OCI-LY7 (cell line): ENCODE data around the gene JUNB. TPM values are rescaled to one million over a fixed set of nuclear protein-coding genes. Genes with fewer than 3 reads are reported as not detected.
"Not testable (repeated sequence)": the region's sequence is repeated elsewhere in the genome, so short reads cannot be mapped to it uniquely, and the experiment has no call there.

Experiments used
- BruUV-seq: library from RNA; stranded (reverse); fragments of 400-500 nt; replicated peaks from 2 replicates; lab custom pipeline; 2021; lab: Mats Ljungman, UMichigan
- CTCF ChIA-PET: fragments of 300-600 bp; sonication (Branson Sonifier 250); formaldehyde crosslinking; loops from one replicate; lab custom pipeline; 2022; ENCODE audit warnings: antibody characterized with exemption; ENCODE audit not compliant: unreplicated experiment; lab: Charles Lee
- POLR2A ChIA-PET: fragments of 300-600 bp; sonication (Branson Sonifier 250); formaldehyde crosslinking; loops from one replicate; lab custom pipeline; 2022; ENCODE audit warnings: antibody characterized with exemption; lab: Charles Lee
- DNase-seq: peaks from one replicate; pipeline ENCODE4 v3.0.0-alpha.2; 2015; ENCODE audit warnings: low spot score
- H2AFZ ChIP-seq: fragments of 200-600 bp; sonication (generic), shearing (Covaris generic); 2 replicates; pipeline ENCODE4 v1.6.1; 2014; ENCODE audit warnings: mild to moderate bottlenecking, antibody characterized with exemption, low read length, moderate library complexity
- H3K27ac ChIP-seq: fragments of 200-600 bp; sonication (generic); 2 replicates; pipeline ENCODE4 v1.5.1; 2014; ENCODE audit warnings: mixed run types, low read depth, mild to moderate bottlenecking, moderate library complexity, low read length, inconsistent platforms; ENCODE audit not compliant: poor library complexity, severe bottlenecking
- H3K36me3 ChIP-seq: fragments of 200-600 bp; sonication (generic); 2 replicates; pipeline ENCODE4 v1.6.1; 2014; ENCODE audit warnings: mild to moderate bottlenecking, antibody characterized with exemption, low read length, moderate library complexity, mixed read lengths; ENCODE audit not compliant: insufficient read depth
- H3K4me1 ChIP-seq: fragments of 200-600 bp; sonication (generic); 2 replicates; pipeline ENCODE4 v1.5.1; 2014; ENCODE audit warnings: mild to moderate bottlenecking, low read length; ENCODE audit not compliant: insufficient read depth, poor library complexity, severe bottlenecking
- H3K4me2 ChIP-seq: fragments of 200-600 bp; sonication (generic); 2 replicates; pipeline ENCODE4 v1.6.1; 2014; ENCODE audit warnings: mild to moderate bottlenecking, low read length
- H3K4me3 ChIP-seq: fragments of 200-600 bp; sonication (generic); 2 replicates; pipeline ENCODE4 v1.5.1; 2014; ENCODE audit warnings: mild to moderate bottlenecking, low read depth, low read length; ENCODE audit not compliant: poor library complexity, severe bottlenecking
- H3K79me2 ChIP-seq: fragments of 200-600 bp; sonication (generic); 2 replicates; pipeline ENCODE4 v1.6.1; 2016; ENCODE audit warnings: low read depth, mild to moderate bottlenecking, low read length, moderate library complexity, mixed read lengths; ENCODE audit not compliant: insufficient read depth
- H3K9me2 ChIP-seq: fragments of 200-600 bp; sonication (generic); 2 replicates; pipeline ENCODE4 v1.6.1; 2016; ENCODE audit warnings: mild to moderate bottlenecking, low read length, mixed read lengths; ENCODE audit not compliant: insufficient read depth
- H3K9me3 ChIP-seq: fragments of 200-600 bp; sonication (generic); 2 replicates; pipeline ENCODE4 v1.6.1; 2014; ENCODE audit warnings: mild to moderate bottlenecking, mixed run types, low read length, mixed read lengths
- H4K20me1 ChIP-seq: fragments of 200-600 bp; sonication (generic); 2 replicates; pipeline ENCODE4 v1.6.1; 2014; ENCODE audit warnings: mild to moderate bottlenecking, antibody characterized with exemption, low read length, moderate library complexity, mixed read lengths; ENCODE audit not compliant: insufficient read depth
- CTCF ChIP-seq: fragments of 200-600 bp; sonication (generic); conservative IDR thresholded peaks from 2 replicates; pipeline ENCODE4 v1.5.1; 2014; ENCODE audit warnings: mild to moderate bottlenecking, antibody characterized with exemption, low read length, moderate library complexity, mixed read lengths
- EZH2phosphoT487 ChIP-seq: fragments of 200-600 bp; sonication (generic); IDR thresholded peaks from 2 replicates; pipeline ENCODE4 v1.6.1; 2018; ENCODE audit warnings: low read depth, borderline replicate concordance, mild to moderate bottlenecking, mixed run types, antibody characterized with exemption, low read length, moderate library complexity, mixed read lengths
- intact Hi-C: fragments of 100-400 bp; cut with micrococcal nuclease; formaldehyde crosslinking; loops from one replicate; pipeline ENCODE4 v1.10.0; 2022; ENCODE audit not compliant: unreplicated experiment
- total RNA-seq, 2 experiments: library from RNA; depleted of rRNA in 1 of 2; stranded (reverse); fragments of >200 nt in 1 of 2; shearing (Covaris generic) in 1 of 2; gene quantifications; 2 replicates each; pipeline ENCODE4 v1.2.3, GENCODE V29; 2014 to 2022

The JUNB gene
- total RNA-seq, 2 experiments from 2014 or later: 31.8 to 45.5 TPM

GRCh38 chr19:12796146-12797071 lies 5.1 kb downstream of the JUNB start:
- DNase-seq: peak; percentile 86
- Histone ChIP-seq H3K4me2 (peak overlapping the region; percentile 54), H3K9me3 (no peaks in the 10 kb centered on the region), H3K4me3 (no peak overlapping the region), H3K4me1 (peaks cover 26% of the 10 kb centered on the region), H4K20me1 (no peaks in the 10 kb centered on the region; the same call in 1 of the 2 replicates), H3K79me2 (peaks cover 19% of the 10 kb centered on the region), H3K9me2 (no peaks in the 10 kb centered on the region), H3K27ac (no peak overlapping the region), H3K36me3 (peaks cover 19% of the 10 kb centered on the region; the same call in 1 of the 2 replicates), H2AFZ (no peak overlapping the region)
- ChIA-PET CTCF (interaction anchor here (0.9 to 1.3 kb wide), 3 partner anchors 18 to 29 kb away, joined by 3 to 5 read pairs (median 4); no protein-coding TSS in a partner anchor), POLR2A (no interaction called here)
- TF ChIP-seq CTCF: peak; percentile 93
- TF ChIP-seq EZH2phosphoT487: no peak
- TSS peak; percentile 26 for BruUV-seq
- intact Hi-C loops: loop anchor here (1.0 to 2.0 kb wide), 3 partner anchors 19 to 120 kb away; no protein-coding TSS in a partner anchor

- Histone ChIP-seq H2AFZ (no peak overlapping the region), H3K4me2 (no peak overlapping the region), H3K36me3 (peaks cover 19% of the 10 kb centered on the region; the same call in 1 of the 2 replicates), H3K4me1 (peaks cover 28% of the 10 kb centered on the region), H3K9me2 (no peaks in the 10 kb centered on the region), H3K4me3 (no peak overlapping the region), H3K79me2 (peaks cover 20% of the 10 kb centered on the region), H3K27ac (no peak overlapping the region), H4K20me1 (no peaks in the 10 kb centered on the region; the same call in 1 of the 2 replicates), H3K9me3 (no peaks in the 10 kb centered on the region)
- intact Hi-C loops: loop anchor here (2.0 kb wide), 1 partner anchor 120 kb away; no protein-coding TSS in a partner anchor
- POLR2A ChIA-PET: interaction anchor here (0.9 kb wide), 1 partner anchor 9 kb away, joined by 4 read pairs; no protein-coding TSS in a partner anchor
- BruUV-seq: no TSS peak
- TF ChIP-seq EZH2phosphoT487 (no peak), CTCF (no peak)
- DNase-seq: no peak
- CTCF ChIA-PET: interaction anchor here (1.3 kb wide), 1 partner anchor 30 kb away, joined by 4 read pairs; no protein-coding TSS in a partner anchor
These were observed 5.9 kb downstream of the JUNB start for GRCh38 chr19:12797141-12797587.

DNA sequence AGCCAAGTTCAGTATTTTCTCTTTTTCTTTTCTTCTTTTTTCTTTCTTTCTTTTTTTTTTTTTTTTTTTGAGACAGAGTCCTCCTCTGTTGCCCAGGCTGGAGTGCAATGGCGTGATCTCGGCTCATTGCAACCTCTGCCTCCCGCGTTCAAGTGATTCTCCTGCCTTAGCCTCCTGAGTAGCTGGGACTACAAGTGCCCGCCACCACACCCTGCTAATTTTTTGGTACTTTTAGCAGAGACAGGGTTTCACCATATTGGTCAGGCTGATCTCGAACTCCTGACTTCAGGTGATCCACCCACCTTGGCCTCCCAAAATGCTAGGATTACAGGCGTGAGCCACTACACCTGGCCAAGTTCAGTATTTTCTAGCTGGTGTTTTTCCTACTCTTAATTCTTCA lies 6.3 kb downstream of the JUNB start:
- H3K27ac ChIP-seq, H3K4me3 ChIP-seq, BruUV-seq, CTCF ChIA-PET, H2AFZ ChIP-seq, H4K20me1 ChIP-seq, H3K4me2 ChIP-seq, H3K9me3 ChIP-seq, H3K9me2 ChIP-seq, DNase-seq: not testable (repeated sequence)
- H3K4me1 ChIP-seq: peaks cover 33% of the 10 kb centered on the region
- POLR2A ChIA-PET: interaction anchor here (0.9 kb wide), 1 partner anchor 8 kb away, joined by 4 read pairs; no protein-coding TSS in a partner anchor
- intact Hi-C loops: loop anchor here (2.0 kb wide), 1 partner anchor 121 kb away; no protein-coding TSS in a partner anchor
- peaks cover 19% of the 10 kb centered on the region; the same call in 1 of the 2 replicates for H3K36me3 ChIP-seq
- peaks cover 18% of the 10 kb centered on the region for H3K79me2 ChIP-seq
